ENCODE results near the gene MATN4. TPM values are rescaled to one million over a fixed set of nuclear protein-coding genes. Genes with fewer than 3 reads are reported as not detected.

MATN4 gene
- total RNA-seq, 1 experiment from 2014 or later = 0.17 TPM

DNA sequence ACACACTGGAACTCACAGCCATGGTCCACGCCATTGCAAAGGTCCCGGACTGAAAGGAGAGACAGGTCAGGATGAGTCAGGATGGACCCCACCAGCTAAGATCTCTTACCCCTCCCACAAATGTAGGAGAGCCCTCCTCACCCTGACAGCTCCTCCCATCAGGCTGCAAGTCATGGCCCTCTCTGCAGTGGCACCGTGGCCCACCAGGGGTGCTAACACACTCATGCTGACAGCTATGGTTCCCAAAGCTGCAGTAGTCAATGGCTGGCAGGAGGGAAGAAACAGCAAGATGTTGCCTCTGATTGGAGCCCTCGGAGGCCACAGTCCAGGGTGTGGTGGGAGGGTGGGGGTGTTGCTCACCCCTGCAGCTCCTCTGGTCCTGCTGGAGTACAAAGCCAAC is 7.1 kb downstream of the MATN4 start:
- Mint-ChIP-seq H3K4me3 (ENCODE audit: low read depth, unreplicated experiment) (no peak overlapping the region), H3K27me3 (ENCODE audit: unreplicated experiment) (peaks cover 54% of the 10 kb centered on the region), H3K27ac (ENCODE audit: unreplicated experiment) (no peak overlapping the region), H3K9me3 (ENCODE audit: low read depth, unreplicated experiment) (no peaks in the 10 kb centered on the region), H3K36me3 (ENCODE audit: insufficient read depth, unreplicated experiment) (no peaks in the 10 kb centered on the region), H3K4me1 (ENCODE audit: low read depth, unreplicated experiment) (no peaks in the 10 kb centered on the region)
- CTCF ChIA-PET = interaction anchor here (0.6 to 1.1 kb wide), 10 partner anchors 10 to 1146 kb away, joined by 3 to 9 read pairs (median 5); no protein-coding TSS in a partner anchor
- peak; percentile 79 for DNase-seq
- TF ChIP-seq, protein P1, sequence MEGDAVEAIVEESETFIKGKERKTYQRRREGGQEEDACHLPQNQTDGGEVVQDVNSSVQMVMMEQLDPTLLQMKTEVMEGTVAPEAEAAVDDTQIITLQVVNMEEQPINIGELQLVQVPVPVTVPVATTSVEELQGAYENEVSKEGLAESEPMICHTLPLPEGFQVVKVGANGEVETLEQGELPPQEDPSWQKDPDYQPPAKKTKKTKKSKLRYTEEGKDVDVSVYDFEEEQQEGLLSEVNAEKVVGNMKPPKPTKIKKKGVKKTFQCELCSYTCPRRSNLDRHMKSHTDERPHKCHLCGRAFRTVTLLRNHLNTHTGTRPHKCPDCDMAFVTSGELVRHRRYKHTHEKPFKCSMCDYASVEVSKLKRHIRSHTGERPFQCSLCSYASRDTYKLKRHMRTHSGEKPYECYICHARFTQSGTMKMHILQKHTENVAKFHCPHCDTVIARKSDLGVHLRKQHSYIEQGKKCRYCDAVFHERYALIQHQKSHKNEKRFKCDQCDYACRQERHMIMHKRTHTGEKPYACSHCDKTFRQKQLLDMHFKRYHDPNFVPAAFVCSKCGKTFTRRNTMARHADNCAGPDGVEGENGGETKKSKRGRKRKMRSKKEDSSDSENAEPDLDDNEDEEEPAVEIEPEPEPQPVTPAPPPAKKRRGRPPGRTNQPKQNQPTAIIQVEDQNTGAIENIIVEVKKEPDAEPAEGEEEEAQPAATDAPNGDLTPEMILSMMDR (IDR thresholded peaks at IDR 0.05; ENCODE audit: unreplicated experiment) = peak; percentile 48
- intact Hi-C loops (cut with micrococcal nuclease; ENCODE audit: unreplicated experiment) = no loop called here
- BruUV-seq (replicated peaks) = no TSS peak

DNA sequence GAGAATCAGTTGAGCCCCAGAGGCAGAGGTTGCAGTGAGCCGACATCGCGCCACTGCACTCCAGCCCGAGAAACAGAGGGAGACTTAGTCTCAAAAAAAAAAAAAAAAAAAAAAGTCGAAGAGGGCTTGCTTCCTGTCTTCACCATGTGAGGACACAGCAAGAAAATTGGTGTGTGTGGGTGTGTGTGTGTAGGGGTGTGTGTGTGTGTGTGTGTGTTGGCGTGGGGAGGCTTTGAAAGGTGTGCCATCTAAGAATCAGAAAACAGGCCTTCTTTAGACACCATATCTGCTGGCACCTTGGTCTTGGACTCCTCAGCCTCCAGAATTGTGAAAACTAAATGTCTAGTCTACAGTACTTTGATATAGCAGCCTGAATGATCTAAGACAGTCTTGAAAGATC is 8.3 kb downstream of the MATN4 start:
- Mint-ChIP-seq H3K4me3 (ENCODE audit: low read depth, unreplicated experiment) (no peak overlapping the region), H3K9me3 (ENCODE audit: low read depth, unreplicated experiment) (no peaks in the 10 kb centered on the region), H3K27ac (ENCODE audit: unreplicated experiment) (no peak overlapping the region), H3K4me1 (ENCODE audit: low read depth, unreplicated experiment) (no peaks in the 10 kb centered on the region), H3K27me3 (ENCODE audit: unreplicated experiment) (peaks cover 54% of the 10 kb centered on the region), H3K36me3 (ENCODE audit: insufficient read depth, unreplicated experiment) (no peaks in the 10 kb centered on the region)
- DNase-seq = no peak
- BruUV-seq (replicated peaks) = no TSS peak
- CTCF ChIA-PET = interaction anchor here (0.5 to 1.2 kb wide), 2 partner anchors 16 kb away, joined by 3 to 6 read pairs; no protein-coding TSS in a partner anchor
- TF ChIP-seq, protein P1 (IDR thresholded peaks at IDR 0.05; ENCODE audit: unreplicated experiment) = no peak
- intact Hi-C loops (cut with micrococcal nuclease; ENCODE audit: unreplicated experiment) = no loop called here

GRCh38 chr20:45297786-45298497 is 10.2 kb downstream of the MATN4 start:
- CTCF ChIA-PET = no interaction called here
- peaks cover 12% of the 10 kb centered on the region for H3K36me3 Mint-ChIP-seq (ENCODE audit: insufficient read depth, unreplicated experiment)
- H3K4me1 Mint-ChIP-seq (ENCODE audit: low read depth, unreplicated experiment) = no peaks in the 10 kb centered on the region
- peaks cover 41% of the 10 kb centered on the region for H3K27me3 Mint-ChIP-seq (ENCODE audit: unreplicated experiment)
- H3K9me3 Mint-ChIP-seq (ENCODE audit: low read depth, unreplicated experiment) = no peaks in the 10 kb centered on the region
- no peak overlapping the region for H3K4me3 Mint-ChIP-seq (ENCODE audit: low read depth, unreplicated experiment)
- BruUV-seq (replicated peaks) = no TSS peak
- no peak for DNase-seq
- intact Hi-C loops (cut with micrococcal nuclease; ENCODE audit: unreplicated experiment) = no loop called here
- no peak overlapping the region for H3K27ac Mint-ChIP-seq (ENCODE audit: unreplicated experiment)
- TF ChIP-seq, protein P1 (IDR thresholded peaks at IDR 0.05; ENCODE audit: unreplicated experiment) = no peak

DNA sequence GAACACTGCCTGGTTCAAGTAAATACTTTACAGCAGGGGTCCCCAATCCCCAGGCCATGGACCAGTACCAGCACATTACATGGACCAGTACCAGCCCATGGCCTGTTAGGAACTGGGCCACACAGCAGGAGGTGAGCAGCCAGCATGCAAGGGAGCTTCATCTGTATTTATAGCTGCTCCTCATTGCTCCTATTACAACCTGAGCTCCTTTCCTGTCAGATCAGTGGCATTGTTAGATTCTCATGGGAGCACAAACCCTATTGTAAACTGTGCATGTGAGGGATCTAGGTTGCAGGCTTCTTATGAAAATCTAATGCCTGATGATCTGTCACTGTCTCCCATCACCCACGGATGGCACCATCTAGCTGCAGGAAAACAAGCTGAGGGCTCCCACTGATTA is 13.4 kb downstream of the MATN4 start:
- TF ChIP-seq, protein P1 (IDR thresholded peaks at IDR 0.05; ENCODE audit: unreplicated experiment) = no peak
- BruUV-seq (replicated peaks) = no TSS peak
- Mint-ChIP-seq H3K4me1 (ENCODE audit: low read depth, unreplicated experiment) (peaks cover 17% of the 10 kb centered on the region), H3K4me3 (ENCODE audit: low read depth, unreplicated experiment) (no peak overlapping the region), H3K27me3 (ENCODE audit: unreplicated experiment) (peaks cover 15% of the 10 kb centered on the region), H3K9me3 (ENCODE audit: low read depth, unreplicated experiment) (no peaks in the 10 kb centered on the region), H3K36me3 (ENCODE audit: insufficient read depth, unreplicated experiment) (peaks cover 15% of the 10 kb centered on the region), H3K27ac (ENCODE audit: unreplicated experiment) (no peak overlapping the region)
- DNase-seq = no peak
- CTCF ChIA-PET = interaction anchor here (0.7 to 4.7 kb wide), 22 partner anchors 9 to 283 kb away, joined by 3 to 27 read pairs (median 7); partner anchors contain the start of genes PI3 and SLPI
- intact Hi-C loops (cut with micrococcal nuclease; ENCODE audit: unreplicated experiment) = loop anchor here (5.0 kb wide), 2 partner anchors 42 to 192 kb away; partner anchors contain the start of genes KCNS1 and SLPI

Measured in Calu3 (cell line).